ENCODE results near the gene PANX2.

Gene PANX2

GRCh38 chr22:50226063-50226874, 55.7 kb downstream of the PANX2 start:
- no peak for FAIRE-seq
- DNase-seq (ENCODE audit: insufficient read length, low spot score) = no peak

GRCh38 chr22:50226875-50227165, 56.3 kb downstream of the PANX2 start:
- FAIRE-seq = no peak
- no peak for DNase-seq (ENCODE audit: insufficient read length, low spot score)

GRCh38 chr22:50227579-50228215, 57.2 kb downstream of the PANX2 start:
- DNase-seq (ENCODE audit: insufficient read length, low spot score) = no peak
- no peak for FAIRE-seq

GRCh38 chr22:50228366-50228765, 57.8 kb downstream of the PANX2 start:
- FAIRE-seq = no peak
- no peak for DNase-seq (ENCODE audit: insufficient read length, low spot score)

- FAIRE-seq (no peak), DNase-seq (ENCODE audit: insufficient read length, low spot score) (no peak)
These were observed 58.8 kb downstream of the PANX2 start for GRCh38 chr22:50229370-50229769.
